UCSD-AML1 (cell line): ENCODE measurements around the gene RNASE3.
"Not testable (repeated sequence)": the region's sequence is repeated elsewhere in the genome, so short reads cannot be mapped to it uniquely, and the experiment has no call there.

Experiments
- DNase-seq: peaks from one replicate; lab custom pipeline; 2025; ENCODE audit not compliant: unreplicated experiment; lab: John Stamatoyannopoulos, UW

Gene RNASE3

DNA sequence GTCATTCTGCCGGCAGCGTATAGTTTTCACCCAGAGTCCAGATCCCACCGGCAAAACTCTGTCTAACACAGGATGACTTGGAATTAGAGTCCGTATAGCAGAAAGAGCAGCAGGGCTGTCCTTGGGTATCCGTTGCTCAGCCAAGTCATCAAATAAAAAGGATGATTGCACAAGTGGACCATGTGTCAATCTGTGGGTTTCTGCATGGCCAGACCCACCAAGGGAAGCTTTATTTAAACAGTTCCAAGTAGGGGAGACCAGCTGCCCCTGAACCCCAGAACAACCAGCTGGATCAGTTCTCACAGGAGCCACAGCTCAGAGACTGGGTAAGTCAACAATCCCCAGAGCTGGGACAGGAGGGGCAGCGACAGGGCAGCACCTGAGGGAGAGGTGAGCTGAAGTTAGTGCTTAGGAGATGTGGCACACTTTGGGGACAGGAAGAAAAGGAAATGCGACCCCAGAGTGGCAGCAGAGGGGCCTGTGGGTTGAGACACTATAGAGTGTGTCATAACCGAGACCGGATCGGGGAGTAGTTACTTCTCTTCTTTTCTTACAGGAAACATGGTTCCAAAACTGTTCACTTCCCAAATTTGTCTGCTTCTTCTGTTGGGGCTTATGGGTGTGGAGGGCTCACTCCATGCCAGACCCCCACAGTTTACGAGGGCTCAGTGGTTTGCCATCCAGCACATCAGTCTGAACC lies at the start of gene RNASE3:
TSS of gene RNASE3 (plus strand) at position 260 of the 700 bp plus-strand sequence. CDS start at position 562, 302 bp downstream.
- not testable (repeated sequence) for DNase-seq

DNA sequence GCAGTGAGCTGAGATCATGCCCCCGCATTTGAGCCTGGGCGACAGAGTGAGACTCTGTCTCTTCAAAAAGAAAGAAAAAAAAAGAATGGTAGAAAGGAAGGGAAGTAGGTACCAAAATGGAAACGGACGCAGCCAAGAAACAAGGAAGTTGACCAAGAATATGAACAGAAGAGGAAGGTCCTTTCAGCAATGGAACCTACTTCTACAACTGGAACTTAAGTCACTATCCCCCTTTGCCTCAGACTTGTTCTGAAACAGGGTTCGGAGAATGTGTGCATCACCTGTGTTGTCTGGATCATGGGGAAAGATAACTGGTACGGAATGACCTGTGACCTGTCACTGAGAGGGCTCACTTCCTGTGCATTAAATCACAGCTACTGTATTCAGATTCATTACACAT lies 44.6 kb upstream of the RNASE3 start:
- no peak for DNase-seq

DNA sequence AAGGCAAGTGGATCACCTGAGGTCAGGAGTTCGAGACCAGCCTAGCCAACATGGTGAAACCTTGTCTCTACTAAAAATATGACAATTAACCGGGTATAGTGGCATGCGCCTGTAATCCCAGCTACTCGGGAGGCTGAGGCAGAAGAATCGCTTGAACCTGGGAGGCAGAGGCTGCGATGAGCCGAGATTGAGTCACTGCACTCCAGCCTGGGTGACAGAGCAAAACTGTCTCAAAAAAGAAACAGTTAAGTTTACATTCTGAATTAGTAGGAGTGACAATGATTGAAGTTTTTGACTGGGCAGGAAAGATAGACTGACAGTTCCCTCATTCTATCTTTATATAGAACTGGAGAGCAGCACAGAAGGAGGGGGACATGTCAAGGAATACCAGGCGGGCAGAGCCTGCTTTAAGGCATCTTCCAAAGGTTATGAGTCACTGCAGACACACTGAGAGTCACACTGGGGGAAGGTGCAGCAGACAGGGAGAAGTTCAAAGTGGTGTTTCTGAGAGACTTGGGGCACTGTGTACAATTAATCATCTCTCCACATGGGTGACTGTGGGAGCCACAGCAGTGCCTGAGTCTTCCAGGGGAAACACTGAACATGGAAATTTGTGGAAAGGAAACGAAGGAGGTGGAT lies 42.8 kb upstream of the RNASE3 start:
- no peak for DNase-seq

DNA sequence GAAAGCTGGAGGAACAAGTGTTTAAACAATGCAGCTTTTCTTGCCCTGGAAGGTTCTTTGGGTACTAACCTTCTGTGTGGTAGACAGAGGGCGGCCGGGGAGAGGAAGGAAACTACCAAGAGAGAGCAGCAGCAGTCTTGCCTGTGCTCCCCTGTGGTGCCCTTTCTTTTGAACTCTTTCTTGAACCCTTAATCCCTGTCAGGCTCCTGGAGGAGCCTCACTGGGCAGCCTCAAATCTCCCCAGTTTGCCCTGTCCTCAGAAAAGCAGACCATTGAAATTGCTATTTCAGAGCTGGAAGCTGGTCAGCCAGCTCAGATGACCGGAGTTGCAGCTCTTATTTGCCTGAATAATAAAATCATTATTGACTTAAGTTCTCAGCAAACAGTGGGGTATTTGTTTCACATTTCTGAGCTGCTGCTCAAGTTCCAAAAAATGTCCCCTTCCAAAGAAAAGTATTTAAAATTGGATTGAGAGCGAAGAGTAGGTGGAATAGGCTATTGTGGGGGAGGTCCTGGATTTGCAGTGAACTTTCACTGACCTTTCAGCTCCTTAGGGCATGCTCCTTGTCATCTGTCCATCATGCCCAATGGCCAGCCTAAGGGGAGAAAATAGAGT lies 42.1 kb upstream of the RNASE3 start:
- no peak for DNase-seq

DNA sequence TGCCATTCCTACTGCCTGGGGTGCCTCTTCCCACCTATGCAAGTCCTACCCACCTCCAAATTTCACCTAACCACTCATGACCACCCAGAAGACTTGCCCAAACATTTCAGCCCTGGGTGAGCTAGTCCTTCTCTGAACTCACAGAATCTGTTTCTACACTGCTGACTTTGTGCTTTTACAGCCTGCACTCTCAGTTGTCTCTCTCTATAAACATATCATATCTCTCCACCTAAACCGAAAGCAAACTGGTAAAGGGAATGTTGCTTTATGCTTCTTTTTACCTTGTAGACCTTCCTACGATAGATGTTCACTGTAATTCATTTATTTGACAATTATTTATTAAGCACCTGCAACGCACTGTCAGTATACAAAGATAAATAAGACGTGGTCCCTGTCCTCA lies 38.1 kb upstream of the RNASE3 start:
- no peak for DNase-seq

DNA sequence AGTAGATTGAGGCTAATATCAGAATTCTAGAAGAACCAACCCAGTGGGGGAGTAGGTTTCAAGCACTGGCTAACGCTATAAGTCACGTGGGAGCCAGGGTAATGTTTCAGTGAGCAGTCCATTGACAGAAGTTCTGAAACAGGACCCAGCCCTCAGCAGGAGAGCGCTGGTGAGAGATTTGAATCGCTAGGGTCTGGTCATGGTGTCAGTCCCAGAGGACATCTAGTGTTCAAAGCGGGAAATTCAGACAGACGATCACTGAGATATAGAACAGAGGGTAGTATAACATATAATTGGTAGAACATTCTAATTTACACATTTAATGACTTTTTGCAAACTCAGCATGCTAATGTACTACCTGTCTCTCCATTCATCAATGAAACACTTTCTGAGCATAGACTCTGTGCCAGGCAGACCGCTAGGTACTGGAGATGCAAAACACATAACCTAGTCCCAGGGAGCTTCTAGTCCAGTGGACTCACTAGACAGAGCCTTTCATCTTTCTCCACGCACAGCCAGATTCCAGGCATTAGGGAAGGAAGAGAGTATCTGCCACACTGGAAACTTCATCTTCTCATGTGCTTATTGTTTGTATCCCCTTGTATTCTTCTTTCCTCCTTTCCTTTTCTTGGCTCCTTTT lies 35.4 kb upstream of the RNASE3 start:
- DNase-seq, result peak; percentile 50

DNA sequence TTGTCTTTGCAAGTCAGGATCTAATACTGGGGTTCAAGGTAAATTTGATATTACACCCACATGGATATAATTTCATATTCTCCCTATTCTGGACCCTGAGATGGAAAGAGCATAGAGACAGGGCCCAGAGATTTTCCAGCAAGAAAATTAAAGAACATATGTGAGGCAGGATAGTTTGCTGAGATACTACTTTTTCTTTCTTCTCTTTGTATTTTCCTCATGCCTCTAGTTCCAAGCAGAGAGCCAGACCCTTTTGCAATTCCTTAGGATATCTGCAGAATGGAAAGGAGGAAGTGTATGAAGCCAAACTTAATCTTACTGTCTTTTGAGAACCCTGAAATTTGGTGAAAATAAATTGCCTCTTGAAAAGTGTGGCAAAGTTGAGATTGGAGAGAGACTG lies 34.0 kb upstream of the RNASE3 start:
- no peak for DNase-seq

DNA sequence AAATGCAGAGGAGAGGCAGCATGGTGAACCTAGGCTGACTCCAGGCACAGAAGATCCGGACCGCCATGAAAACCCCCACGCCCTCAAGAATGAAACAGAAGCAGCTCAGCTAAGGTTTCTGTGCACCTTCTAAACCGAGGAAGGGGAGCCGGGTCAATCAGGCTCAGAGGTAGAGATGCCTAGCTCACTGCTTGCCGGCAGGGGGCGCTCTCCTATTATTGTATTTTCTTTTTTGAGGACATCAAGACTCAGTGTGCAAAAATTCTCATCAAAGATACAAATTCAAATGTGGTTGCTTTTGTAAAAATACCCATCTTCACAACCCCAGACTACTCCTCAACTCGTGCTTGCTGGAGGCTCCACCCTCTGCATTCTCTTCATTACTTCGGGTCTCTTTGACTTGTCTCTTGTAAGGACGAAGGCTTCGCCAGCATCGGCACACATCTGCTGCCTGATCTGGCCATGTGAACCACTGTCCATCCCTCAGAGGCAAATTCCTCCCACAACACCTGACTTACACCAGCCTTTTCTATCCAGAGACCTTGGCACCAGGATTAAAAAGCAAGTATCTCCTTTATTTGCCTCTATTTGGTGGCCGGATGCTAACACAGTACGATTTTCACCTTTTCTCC lies 33.4 kb upstream of the RNASE3 start:
- peak; percentile 54 for DNase-seq

DNA sequence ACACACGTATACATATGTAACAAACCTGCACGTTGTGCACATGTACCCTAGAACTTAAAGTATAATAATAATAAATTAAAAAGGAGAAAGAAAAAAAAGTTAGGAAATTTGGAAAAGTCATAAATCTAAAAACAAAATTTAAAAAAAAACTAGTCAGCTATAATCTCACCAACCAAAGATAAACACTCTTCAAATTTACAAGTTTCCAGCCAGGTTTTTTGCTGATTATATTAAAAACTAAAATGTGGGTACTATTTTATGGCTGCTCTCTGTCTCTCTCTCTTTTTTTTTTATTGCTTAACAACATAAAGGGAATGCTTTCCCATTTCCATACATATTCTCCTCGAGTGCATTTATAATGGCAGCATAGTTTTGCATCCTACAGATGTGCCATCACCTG lies 25.0 kb upstream of the RNASE3 start:
- no peak for DNase-seq

DNA sequence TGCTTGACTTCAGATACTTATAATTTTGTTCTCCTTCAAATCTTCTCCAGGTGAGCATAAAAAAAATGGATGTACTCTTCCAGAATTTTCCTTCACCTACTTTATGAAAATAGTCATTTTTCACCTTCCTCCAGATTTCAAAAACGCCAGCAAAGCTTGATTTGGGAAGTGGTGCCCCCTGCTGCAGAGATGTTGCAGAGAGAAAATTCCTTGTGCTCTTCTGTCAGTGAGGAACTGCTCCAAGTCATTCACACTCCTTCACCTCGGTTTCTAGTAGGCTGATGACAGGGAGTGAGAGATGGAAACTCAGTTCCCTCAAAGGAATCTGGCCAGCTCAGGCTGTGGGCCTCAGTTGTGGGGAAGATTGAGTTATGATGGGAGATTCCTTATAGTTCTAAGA lies 24.2 kb upstream of the RNASE3 start:
- peak; percentile 19 for DNase-seq

DNA sequence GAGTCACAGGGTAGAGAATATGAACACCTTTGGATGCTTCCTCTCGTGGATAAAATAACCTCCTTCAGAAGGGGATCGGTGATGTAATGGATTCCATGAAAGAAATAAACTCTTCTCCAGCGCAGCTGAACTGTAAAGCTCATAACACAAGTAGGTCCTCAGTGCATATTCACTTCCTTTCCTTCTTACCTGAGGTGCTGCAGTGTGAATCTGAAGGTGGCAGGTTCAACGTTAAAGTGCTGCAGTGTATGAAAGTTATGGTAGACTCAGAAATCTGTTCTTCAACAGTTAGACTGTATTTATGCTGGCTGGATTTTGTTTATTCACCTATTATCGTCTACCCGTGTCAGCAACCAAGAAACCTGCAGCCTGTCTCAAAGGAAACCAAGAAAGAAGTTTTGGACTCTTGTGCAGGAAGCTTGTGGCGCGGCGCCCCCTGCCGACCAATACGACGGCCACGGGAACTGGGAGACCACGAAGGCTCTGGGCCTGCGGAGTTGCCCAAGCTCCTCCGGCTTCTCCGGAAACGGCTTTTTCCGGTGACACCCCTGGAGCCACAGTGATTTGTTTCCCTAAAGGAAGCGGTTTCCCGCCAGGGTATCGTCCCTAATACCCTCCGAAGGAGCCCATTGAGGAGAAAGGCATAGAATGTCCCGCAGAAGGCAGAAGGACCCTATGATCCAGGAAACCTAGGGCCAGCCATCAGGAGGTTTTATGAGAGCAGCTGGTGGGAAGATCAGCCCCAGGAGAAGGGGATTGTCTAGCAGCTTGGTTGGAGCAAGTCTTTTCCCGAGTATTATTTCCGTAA lies 17.6 kb upstream of the RNASE3 start:
- DNase-seq, result peak; percentile 89

DNA sequence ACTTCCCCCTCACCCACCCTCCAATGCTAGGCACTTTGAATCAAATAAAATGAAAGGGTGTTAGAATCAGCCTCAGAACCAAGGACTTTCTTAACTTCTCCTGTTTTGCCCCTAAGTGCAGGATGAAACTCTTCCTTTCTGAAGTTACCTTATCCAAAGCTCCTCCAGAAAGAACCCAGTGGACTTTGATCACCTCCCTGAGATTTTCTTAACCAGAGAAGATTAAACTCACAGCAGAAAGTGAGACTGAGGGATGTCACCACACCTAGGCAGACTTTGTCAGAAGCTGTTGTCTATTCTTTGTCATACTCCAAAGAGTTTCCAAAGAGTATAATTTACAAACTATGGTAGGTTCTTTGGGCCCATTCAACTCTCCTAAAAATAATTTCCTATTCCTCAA lies 14.2 kb upstream of the RNASE3 start:
- no peak for DNase-seq

DNA sequence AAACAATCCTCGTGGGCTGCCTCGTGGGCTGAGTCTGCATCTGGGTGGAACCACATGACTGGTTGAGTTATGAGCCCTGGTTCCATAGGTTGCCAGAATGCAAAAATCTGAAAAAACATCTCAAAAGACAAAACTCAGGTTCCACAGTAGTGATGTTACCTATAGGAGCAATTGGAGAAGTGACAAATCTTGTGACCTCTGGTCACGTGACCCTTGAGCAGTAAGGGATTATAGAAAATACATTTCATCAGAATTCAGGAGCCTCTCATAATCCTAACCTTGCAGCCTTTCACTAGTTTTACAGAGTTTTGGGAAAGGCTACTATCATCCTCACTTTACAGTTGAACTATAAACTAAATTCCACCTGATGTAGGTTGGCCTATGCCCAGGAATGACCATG lies 12.5 kb upstream of the RNASE3 start:
- no peak for DNase-seq

DNA sequence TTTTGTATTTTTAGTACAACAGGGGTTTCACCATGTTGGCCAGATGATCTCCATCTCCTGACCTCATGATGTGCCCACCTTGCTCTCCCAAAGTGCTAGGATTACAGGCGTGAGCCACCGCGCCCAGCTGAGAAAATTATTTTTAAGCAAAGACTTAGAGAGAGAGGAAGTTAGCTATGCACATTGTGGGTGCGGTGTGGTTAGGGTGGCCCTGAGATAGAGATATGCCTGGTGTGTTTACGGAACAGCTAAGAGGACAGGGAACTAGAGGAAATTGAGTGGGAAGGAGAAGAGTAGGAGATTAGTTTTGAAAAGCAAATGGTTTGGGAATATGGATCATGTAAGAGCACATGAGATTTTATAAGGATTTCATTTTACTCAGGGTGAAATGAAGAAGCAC lies 10.0 kb upstream of the RNASE3 start:
- DNase-seq, result peak; percentile 20

DNA sequence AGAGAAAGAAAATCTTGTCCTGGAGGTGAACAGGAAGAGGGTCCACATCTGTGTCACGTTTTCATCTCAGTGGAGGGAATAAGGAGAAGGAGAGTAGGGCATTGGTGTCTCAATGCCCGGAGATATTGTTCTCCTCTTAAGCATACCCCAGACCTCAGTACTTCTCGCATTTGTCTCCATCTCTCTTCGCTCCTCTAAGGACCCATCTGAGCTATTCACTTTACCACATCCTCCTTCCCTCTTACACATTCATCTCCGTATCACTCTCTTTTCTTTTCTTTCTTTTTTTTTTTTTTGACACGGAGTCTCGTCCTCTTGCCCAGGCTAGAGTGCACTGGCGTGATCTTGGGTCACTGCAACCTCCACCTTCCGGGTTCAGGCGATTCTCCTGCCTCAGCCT lies 8.4 kb upstream of the RNASE3 start:
- DNase-seq, result not testable (repeated sequence)

DNA sequence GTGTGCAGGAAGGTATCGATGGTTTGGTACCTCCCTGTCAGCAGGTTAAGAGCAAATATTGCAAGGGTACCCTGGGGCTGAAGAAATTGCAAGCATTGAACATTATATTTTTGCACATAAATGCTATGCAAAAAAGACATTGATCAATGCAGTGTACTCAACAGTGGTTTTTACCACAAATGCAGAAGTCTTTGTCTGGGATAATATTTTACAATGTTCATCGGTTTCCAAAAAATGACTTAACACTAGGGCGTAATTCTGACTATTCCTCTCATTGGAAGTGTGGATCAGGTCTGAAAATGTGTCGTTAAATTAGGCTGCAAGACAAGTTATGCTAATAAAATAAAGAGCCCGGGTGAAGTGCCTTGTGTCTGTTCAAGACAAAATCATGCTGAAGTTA lies 2.8 kb upstream of the RNASE3 start:
- DNase-seq, result not testable (repeated sequence)

DNA sequence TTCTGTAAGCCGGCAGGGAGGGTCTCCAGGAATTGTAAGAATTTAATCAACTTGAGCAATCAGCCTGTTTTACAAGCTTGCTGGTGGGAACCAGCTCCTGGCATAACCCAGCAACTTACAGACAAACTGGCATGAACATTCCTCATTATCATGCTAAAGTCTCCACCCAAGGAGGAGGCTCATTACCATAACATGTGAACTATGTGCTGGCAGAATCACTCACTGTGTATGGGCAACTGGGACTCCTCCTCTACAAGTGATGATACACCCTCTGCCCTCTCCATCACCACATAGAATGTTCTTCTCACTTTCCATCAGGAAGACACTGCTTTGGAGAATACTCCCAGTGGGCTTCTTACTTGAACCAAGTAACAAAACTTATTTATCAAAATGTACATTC lies 4.1 kb downstream of the RNASE3 start:
- not testable (repeated sequence) for DNase-seq

DNA sequence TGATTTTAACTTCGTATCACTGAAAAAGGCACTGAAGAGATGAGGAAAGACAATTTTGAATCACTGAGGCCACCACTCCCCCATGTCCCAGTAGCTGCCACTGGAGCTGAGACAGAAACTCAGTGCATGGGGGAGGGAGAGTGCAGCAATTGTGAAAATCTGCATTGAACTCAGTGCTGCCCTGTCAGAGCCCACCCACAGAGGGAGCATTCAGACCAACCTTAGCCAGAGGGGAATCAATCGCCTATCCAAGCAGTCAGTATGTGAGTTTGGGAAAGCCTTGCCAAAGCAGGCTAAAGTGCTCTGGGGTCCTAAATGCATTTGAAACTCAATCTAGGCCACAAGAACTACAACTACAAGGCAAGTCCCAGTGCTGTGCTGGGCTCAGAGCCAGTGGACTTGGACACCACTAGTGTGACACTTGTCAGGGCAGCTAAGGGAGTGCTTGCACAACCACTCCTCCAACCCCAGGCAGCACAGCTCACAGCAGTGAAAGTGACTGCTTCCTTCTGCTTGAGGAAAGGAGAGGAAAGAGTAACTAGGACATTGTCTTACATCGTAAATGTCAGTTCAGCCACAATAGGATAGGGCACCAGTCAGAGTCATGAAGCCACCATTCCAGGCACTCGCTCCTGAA lies 13.3 kb downstream of the RNASE3 start:
- peak; percentile 20 for DNase-seq

DNA sequence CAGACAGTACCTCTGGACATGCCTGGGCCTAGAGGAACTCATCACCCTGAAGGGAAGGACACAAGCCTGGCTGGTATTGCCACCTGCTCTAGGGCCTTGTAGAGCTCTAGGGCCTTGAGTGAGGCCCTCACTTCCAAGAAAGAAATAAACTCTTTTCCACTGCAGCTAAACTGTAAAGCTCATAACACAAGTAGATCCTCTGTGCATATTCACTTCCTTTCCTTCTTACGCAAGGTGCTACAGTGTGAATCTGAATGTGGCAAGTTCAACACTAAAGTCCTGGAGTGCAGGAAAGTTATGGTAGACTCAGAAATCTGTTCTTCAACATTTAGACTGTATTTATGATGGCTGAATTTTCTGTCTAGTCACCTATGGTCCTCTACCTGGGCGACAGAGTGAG lies 14.5 kb downstream of the RNASE3 start:
- no peak for DNase-seq

DNA sequence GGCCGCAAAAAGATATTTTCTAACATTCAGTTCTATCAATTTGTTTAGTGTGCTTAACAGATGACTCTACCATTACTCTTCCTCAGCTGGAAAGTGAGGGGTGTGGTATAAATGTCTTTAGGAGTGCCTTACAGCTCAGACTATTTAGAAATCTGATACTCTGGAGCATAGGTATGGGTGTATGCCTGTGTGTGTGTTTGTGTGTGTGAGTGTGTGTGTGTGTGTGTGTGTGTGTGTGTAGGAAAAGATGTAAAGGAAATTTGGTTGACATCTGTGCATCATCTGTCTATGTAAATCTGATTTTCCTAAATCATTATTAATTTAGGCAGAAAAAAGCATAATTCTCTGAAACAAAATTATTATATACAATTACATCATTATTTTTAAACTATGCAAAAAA lies 16.0 kb downstream of the RNASE3 start:
- no peak for DNase-seq
